Gastrocnemius medialis (tissue), 4 donors: ENCODE measurements around the gene DDX49. TPM values are rescaled to one million over a fixed set of nuclear protein-coding genes. Genes with fewer than 3 reads are reported as not detected.

Experiments
- ATAC-seq, 2 donors: fragments of 150-250 bp; one replicate each; pipeline ENCODE4 v1.9.1; 2016
- DNase-seq, 2 donors: peaks; one replicate each; pipeline ENCODE4 v3.0.0-alpha.2; 2019
- H3K27ac ChIP-seq, 4 donors: fragments of 200-600 bp; sonication (generic); 1 replicate in 1 of 4; 2 replicates in 3 of 4; pipeline ENCODE4 v1.5.1; 2016 to 2018; ENCODE audit warnings: mild to moderate bottlenecking in 2 of 4, moderate library complexity in 1 of 4
- H3K27me3 ChIP-seq, 3 donors: fragments of 200-600 bp; sonication (generic) in 2 of 3; 1 replicate in 1 of 3; 2 replicates in 2 of 3; pipeline versions ENCODE4 v1.5.1 to v1.6.0; 2016 to 2019; ENCODE audit warnings: mild to moderate bottlenecking in 1 of 3, moderate library complexity in 1 of 3
- H3K36me3 ChIP-seq, 2 donors: fragments of 200-600 bp; sonication (generic) in 1 of 2; one replicate each; pipeline ENCODE4 v1.5.1; 2017 to 2018
- H3K4me1 ChIP-seq, 2 donors: fragments of 200-600 bp; sonication (generic) in 1 of 2; one replicate each; pipeline ENCODE4 v1.5.1; 2016 to 2017; ENCODE audit warnings: mild to moderate bottlenecking in 2 of 2
- H3K4me3 ChIP-seq, 4 donors: fragments of 200-600 bp; sonication (generic) in 3 of 4; 1 replicate in 1 of 4; 2 replicates in 3 of 4; pipeline ENCODE4 v1.5.1; 2016 to 2019; ENCODE audit warnings: mild to moderate bottlenecking in 2 of 4
- H3K9me3 ChIP-seq, 3 donors: fragments of 200-600 bp; sonication (generic) in 2 of 3; 1 replicate in 1 of 3; 2 replicates in 2 of 3; pipeline ENCODE4 v1.5.1; 2016 to 2019
- POLR2A ChIP-seq, 2 donors: fragments of 450-650 bp; IDR thresholded peaks; one replicate each; pipeline ENCODE4 v1.6.1; 2017; ENCODE audit warnings: antibody characterized with exemption in 2 of 2, mild to moderate bottlenecking in 2 of 2, moderate library complexity in 2 of 2
- in situ Hi-C, 4 donors: fragments of 200-750 bp; cut with MboI; loops; one replicate each; pipeline versions ENCODE4 v1.15.0 to v1.8.0; 2017; ENCODE audit warnings: low sequenced_read_pairs in 4 of 4
- intact Hi-C: fragments of 100-400 bp; cut with DNase I; formaldehyde crosslinking; loops from one replicate; pipeline ENCODE4 v1.15.1; 2023; ENCODE audit warnings: low total_unique reads
- total RNA-seq, 4 donors: library from RNA; depleted of rRNA; stranded (reverse); fragments of >200 nt; gene quantifications; one replicate each; pipeline versions ENCODE4 v1.1.0 to v1.2.3, GENCODE V29; 2016
- TF ChIP-seq, protein P1 (sequence below), 5 experiments: fragments of 450-650 bp in 3 of 5; fragments of 200-600 bp in 2 of 5; sonication (generic) in 2 of 5; IDR thresholded peaks in 4 of 5; conservative IDR thresholded peaks in 1 of 5; 1 replicate in 4 of 5; 2 replicates in 1 of 5; pipeline ENCODE4 v1.5.1; 2016 to 2019; ENCODE audit warnings: antibody characterized with exemption in 5 of 5, mild to moderate bottlenecking in 3 of 5, moderate library complexity in 3 of 5

The DDX49 gene
- total RNA-seq, 4 donors from 2014 or later: 40.6 to 60.1 (median 44.2) TPM

GRCh38 chr19:18875726-18876125 lies 43.8 kb upstream of the DDX49 start:
- in situ Hi-C loops (no loop called here), intact Hi-C loops (no loop called here)
- DNase-seq (no peak), ATAC-seq (no peak)
- TF ChIP-seq, protein P1, sequence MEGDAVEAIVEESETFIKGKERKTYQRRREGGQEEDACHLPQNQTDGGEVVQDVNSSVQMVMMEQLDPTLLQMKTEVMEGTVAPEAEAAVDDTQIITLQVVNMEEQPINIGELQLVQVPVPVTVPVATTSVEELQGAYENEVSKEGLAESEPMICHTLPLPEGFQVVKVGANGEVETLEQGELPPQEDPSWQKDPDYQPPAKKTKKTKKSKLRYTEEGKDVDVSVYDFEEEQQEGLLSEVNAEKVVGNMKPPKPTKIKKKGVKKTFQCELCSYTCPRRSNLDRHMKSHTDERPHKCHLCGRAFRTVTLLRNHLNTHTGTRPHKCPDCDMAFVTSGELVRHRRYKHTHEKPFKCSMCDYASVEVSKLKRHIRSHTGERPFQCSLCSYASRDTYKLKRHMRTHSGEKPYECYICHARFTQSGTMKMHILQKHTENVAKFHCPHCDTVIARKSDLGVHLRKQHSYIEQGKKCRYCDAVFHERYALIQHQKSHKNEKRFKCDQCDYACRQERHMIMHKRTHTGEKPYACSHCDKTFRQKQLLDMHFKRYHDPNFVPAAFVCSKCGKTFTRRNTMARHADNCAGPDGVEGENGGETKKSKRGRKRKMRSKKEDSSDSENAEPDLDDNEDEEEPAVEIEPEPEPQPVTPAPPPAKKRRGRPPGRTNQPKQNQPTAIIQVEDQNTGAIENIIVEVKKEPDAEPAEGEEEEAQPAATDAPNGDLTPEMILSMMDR (IDR thresholded peaks at IDR 0.05 in 4 of 5, conservative IDR thresholded peaks at IDR 0.05 in 1 of 5): no peak
- no peak for TF ChIP-seq POLR2A (IDR thresholded peaks at IDR 0.05)
- H3K9me3 ChIP-seq: no peaks in the 10 kb centered on the region
- no peaks in the 10 kb centered on the region for H3K4me1 ChIP-seq
- H3K27me3 ChIP-seq: no peaks in the 10 kb centered on the region
- H3K4me3 ChIP-seq: no peak overlapping the region
- H3K36me3 ChIP-seq: peaks cover 0 to 4% of the 10 kb centered on the region in 2 donors
- H3K27ac ChIP-seq: no peak overlapping the region

GRCh38 chr19:18876865-18877264 lies 42.6 kb upstream of the DDX49 start:
- DNase-seq (no peak), ATAC-seq (no peak)
- H3K27me3 ChIP-seq: no peaks in the 10 kb centered on the region
- H3K4me1 ChIP-seq: no peaks in the 10 kb centered on the region
- TF ChIP-seq POLR2A (IDR thresholded peaks at IDR 0.05): no peak
- TF ChIP-seq, protein P1 (IDR thresholded peaks at IDR 0.05 in 4 of 5, conservative IDR thresholded peaks at IDR 0.05 in 1 of 5): no peak
- no peaks in the 10 kb centered on the region for H3K9me3 ChIP-seq
- peaks cover 0 to 4% of the 10 kb centered on the region in 2 donors for H3K36me3 ChIP-seq
- no peak overlapping the region for H3K27ac ChIP-seq
- intact Hi-C loops (no loop called here), in situ Hi-C loops (no loop called here)
- no peak overlapping the region for H3K4me3 ChIP-seq

DNA sequence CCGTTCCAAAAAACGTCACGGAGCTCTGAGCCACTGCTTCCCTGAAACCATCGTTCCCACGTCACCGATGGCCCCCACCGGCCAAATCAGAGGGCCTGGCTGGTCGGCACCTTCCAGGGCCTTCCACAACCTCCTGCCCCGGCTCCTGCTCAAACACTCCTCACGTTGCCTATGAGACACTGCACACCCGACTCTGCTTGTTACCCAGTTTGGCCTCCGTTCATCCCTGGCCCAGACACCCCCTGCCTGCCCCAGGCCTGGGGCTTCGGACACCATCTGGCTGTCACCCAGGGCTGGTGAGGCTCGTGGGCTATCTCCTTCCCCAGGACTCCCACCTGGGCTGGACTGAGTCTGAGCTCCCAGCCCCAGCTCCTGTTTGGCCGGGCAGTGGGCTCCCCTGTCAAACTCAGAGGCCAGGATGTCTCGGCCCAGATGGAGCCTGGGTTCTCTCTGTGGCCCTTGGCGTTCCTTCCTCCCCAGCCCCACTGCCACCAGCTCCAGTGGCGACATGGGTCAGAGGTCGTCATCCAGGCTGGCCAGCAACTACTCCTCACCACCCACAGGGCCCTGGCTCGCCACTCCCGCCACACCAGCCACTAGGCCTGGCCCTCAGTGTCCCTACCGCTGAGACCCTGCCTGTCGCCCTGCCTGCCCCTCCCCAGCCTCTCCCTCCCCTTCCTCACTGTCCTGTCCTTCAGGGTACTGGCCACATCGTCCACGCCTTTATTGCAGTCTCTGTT lies 41.3 kb upstream of the DDX49 start:
- no peak for TF ChIP-seq POLR2A (IDR thresholded peaks at IDR 0.05)
- TF ChIP-seq, protein P1 (IDR thresholded peaks at IDR 0.05 in 4 of 5, conservative IDR thresholded peaks at IDR 0.05 in 1 of 5): no peak
- ATAC-seq (no peak), DNase-seq (no peak)
- Histone ChIP-seq H3K27ac (no peak overlapping the region), H3K36me3 (peaks cover 0 to 4% of the 10 kb centered on the region in 2 donors), H3K4me3 (no peak overlapping the region), H3K9me3 (no peaks in the 10 kb centered on the region), H3K4me1 (no peaks in the 10 kb centered on the region), H3K27me3 (no peaks in the 10 kb centered on the region)
- in situ Hi-C loops (no loop called here), intact Hi-C loops (no loop called here)

GRCh38 chr19:18878858-18879578 lies 40.5 kb upstream of the DDX49 start:
- ATAC-seq (no peak), DNase-seq (no peak)
- H3K4me1 ChIP-seq: no peaks in the 10 kb centered on the region
- H3K4me3 ChIP-seq: no peak overlapping the region
- H3K9me3 ChIP-seq: no peaks in the 10 kb centered on the region
- peaks cover 0 to 4% of the 10 kb centered on the region in 2 donors for H3K36me3 ChIP-seq
- in situ Hi-C loops: no loop called here
- no peak for TF ChIP-seq POLR2A (IDR thresholded peaks at IDR 0.05)
- TF ChIP-seq, protein P1 (IDR thresholded peaks at IDR 0.05 in 4 of 5, conservative IDR thresholded peaks at IDR 0.05 in 1 of 5): no peak
- no peaks in the 10 kb centered on the region for H3K27me3 ChIP-seq
- intact Hi-C loops: no loop called here
- H3K27ac ChIP-seq: no peak overlapping the region
